ENCODE results near the gene TEX44.
"Not testable (repeated sequence)": the region's sequence is repeated elsewhere in the genome, so short reads cannot be mapped to it uniquely, and the experiment has no call there.

TEX44 gene

GRCh38 chr2:231576465-231576864 is 16.2 kb upstream of the TEX44 start:
- peaks cover 5% of the 10 kb centered on the region for H3K36me3 Mint-ChIP-seq (ENCODE audit: low read depth)
- H3K4me1 Mint-ChIP-seq: peaks cover 47% of the 10 kb centered on the region
- peaks cover 11% of the 10 kb centered on the region for H3K9me3 Mint-ChIP-seq
- H3K27ac Mint-ChIP-seq: no peak overlapping the region
- peaks cover 12% of the 10 kb centered on the region for H3K27me3 Mint-ChIP-seq (ENCODE audit: low read depth, poor library complexity)
- no peak for DNase-seq
- H3K4me3 Mint-ChIP-seq: no peak overlapping the region
- no peak for TF ChIP-seq CTCF (IDR thresholded peaks at IDR 0.05)

- H3K27ac Mint-ChIP-seq: not testable (repeated sequence)
Observed at GRCh38 chr2:231578655-231579054, 14.0 kb upstream of the TEX44 start.

GRCh38 chr2:231579560-231579959 is 13.1 kb upstream of the TEX44 start:
- peaks cover 25% of the 10 kb centered on the region for H3K4me1 Mint-ChIP-seq
- H3K27ac Mint-ChIP-seq: no peak overlapping the region
- no peak overlapping the region for H3K4me3 Mint-ChIP-seq
- H3K36me3 Mint-ChIP-seq (ENCODE audit: low read depth): peaks cover 5% of the 10 kb centered on the region
- peaks cover 11% of the 10 kb centered on the region for H3K9me3 Mint-ChIP-seq
- DNase-seq: no peak
- peaks cover 14% of the 10 kb centered on the region for H3K27me3 Mint-ChIP-seq (ENCODE audit: low read depth, poor library complexity)
- TF ChIP-seq CTCF (IDR thresholded peaks at IDR 0.05): no peak

More at GRCh38 chr2:231578655-231579054, 14.0 kb upstream of the TEX44 start:
- peaks cover 27% of the 10 kb centered on the region for H3K4me1 Mint-ChIP-seq
- peaks cover 11% of the 10 kb centered on the region for H3K9me3 Mint-ChIP-seq
- H3K36me3 Mint-ChIP-seq (ENCODE audit: low read depth); H3K4me3 Mint-ChIP-seq; DNase-seq; H3K27me3 Mint-ChIP-seq (ENCODE audit: low read depth, poor library complexity): not testable (repeated sequence)

GRCh38 chr2:231581328-231581727 is 11.3 kb upstream of the TEX44 start:
- H3K27me3 Mint-ChIP-seq (ENCODE audit: low read depth, poor library complexity): peaks cover 14% of the 10 kb centered on the region
- H3K36me3 Mint-ChIP-seq (ENCODE audit: low read depth): peaks cover 5% of the 10 kb centered on the region
- TF ChIP-seq CTCF (IDR thresholded peaks at IDR 0.05): no peak
- no peak for DNase-seq
- peak overlapping the region; percentile 15 for H3K27ac Mint-ChIP-seq
- peaks cover 11% of the 10 kb centered on the region for H3K9me3 Mint-ChIP-seq
- H3K4me3 Mint-ChIP-seq: no peak overlapping the region
- peaks cover 13% of the 10 kb centered on the region for H3K4me1 Mint-ChIP-seq

- peaks cover 4% of the 10 kb centered on the region for H3K4me1 Mint-ChIP-seq
- DNase-seq: no peak
- H3K9me3 Mint-ChIP-seq: peaks cover 6% of the 10 kb centered on the region
- H3K27me3 Mint-ChIP-seq (ENCODE audit: low read depth, poor library complexity): peaks cover 14% of the 10 kb centered on the region
- H3K4me3 Mint-ChIP-seq: no peak overlapping the region
- peaks cover 5% of the 10 kb centered on the region for H3K36me3 Mint-ChIP-seq (ENCODE audit: low read depth)
- peak overlapping the region; percentile 83 for H3K27ac Mint-ChIP-seq
- no peak for TF ChIP-seq CTCF (IDR thresholded peaks at IDR 0.05)
Observed at GRCh38 chr2:231583982-231584381, 8.7 kb upstream of the TEX44 start.

GRCh38 chr2:231587744-231588143 is 4.9 kb upstream of the TEX44 start:
- Mint-ChIP-seq H3K27me3 (ENCODE audit: low read depth, poor library complexity) (peaks cover 21% of the 10 kb centered on the region), H3K4me1 (peaks cover 31% of the 10 kb centered on the region)
- H3K27ac Mint-ChIP-seq; H3K4me3 Mint-ChIP-seq; H3K9me3 Mint-ChIP-seq; DNase-seq; H3K36me3 Mint-ChIP-seq (ENCODE audit: low read depth): not testable (repeated sequence)

- no peaks in the 10 kb centered on the region for H3K36me3 Mint-ChIP-seq (ENCODE audit: low read depth)
- TF ChIP-seq CTCF (IDR thresholded peaks at IDR 0.05): no peak
- DNase-seq: no peak
Observed at GRCh38 chr2:231589656-231590055, 3.0 kb upstream of the TEX44 start.

More at GRCh38 chr2:231589656-231590055, 3.0 kb upstream of the TEX44 start:
- Mint-ChIP-seq H3K4me3 (no peak overlapping the region), H3K27ac (peak overlapping the region; percentile 57), H3K9me3 (no peaks in the 10 kb centered on the region), H3K4me1 (peaks cover 32% of the 10 kb centered on the region), H3K27me3 (ENCODE audit: low read depth, poor library complexity) (peaks cover 16% of the 10 kb centered on the region)

All from nephron progenitor cell (in vitro differentiated cells).